ENCODE measurements around the gene HCFC1R1. TPM values are rescaled to one million over a fixed set of nuclear protein-coding genes. Genes with fewer than 3 reads are reported as not detected.

Gene HCFC1R1
- polyA plus RNA-seq, 1 of the 3 experiments (the other 2 are of a cell fraction), result 54.9 TPM

GRCh38 chr16:3046641-3047386 is 23.1 kb upstream of the HCFC1R1 start:
- CTCF ChIA-PET, result interaction anchor here (0.7 to 5.8 kb wide), 6 partner anchors 12 to 88 kb away, joined by 4 to 57 read pairs (median 16); no protein-coding TSS in a partner anchor
- Histone ChIP-seq H3K9ac (no peak overlapping the region), H3K79me2 (ENCODE audit: insufficient read depth) (no peaks in the 10 kb centered on the region), H3K9me2 (no peaks in the 10 kb centered on the region), H4K20me1 (ENCODE audit: insufficient read depth) (no peaks in the 10 kb centered on the region), H3K27ac (ENCODE audit: low read depth in 2 of 2, low read length in 1 of 2) (no peak overlapping the region), H3K9me3 (no peaks in the 10 kb centered on the region), H3K4me3 (ENCODE audit: low read depth in 2 of 2, low read length in 1 of 2) (peak overlapping the region in 1 of 2 experiments; percentile 33; a peak in 1 of 4 replicates), H3K4me1 (ENCODE audit: control insufficient read depth in 1 of 2, insufficient read depth in 2 of 2, low read depth in 1 of 2, low read length in 1 of 2) (no peaks in the 10 kb centered on the region; a peak in 1 of 4 replicates), H2AFZ (ENCODE audit: low read depth) (no peak overlapping the region), H3F3A (replicated peaks; ENCODE audit: insufficient read depth) (peaks cover 8% of the 10 kb centered on the region), H3K27me3 (ENCODE audit: insufficient read depth) (peaks cover 68% of the 10 kb centered on the region), H3K4me2 (peak overlapping the region; percentile 89; the same call in 1 of the 2 replicates), H3K36me3 (replicated peaks in 1 of 2; ENCODE audit: control insufficient read depth in 1 of 2, insufficient read depth in 2 of 2, low read length in 1 of 2) (no peaks in the 10 kb centered on the region)
- DNase-seq, result peak; percentile 61
- no peak for TF ChIP-seq FOSL2 (IDR thresholded peaks at IDR 0.05; ENCODE audit: borderline replicate concordance, low read depth)
- TF ChIP-seq EZH2phosphoT487 (IDR thresholded peaks at IDR 0.05; ENCODE audit: borderline replicate concordance, low read depth), result peak; percentile 96; the same call in 1 of the 2 replicates
- POLR2A ChIA-PET, result no interaction called here
- WGBS (ENCODE audit: low lambda C conversion rate), result 8% methylated on average over 18 of the region's 54 CpGs

- H2AFZ ChIP-seq (ENCODE audit: low read depth), result peak within 1 kb of the TSS; percentile 41; the same call in 1 of the 2 replicates
- POLR2A ChIA-PET, result no interaction called here
Observed at GRCh38 chr16:3045758-3046640, 22.3 kb upstream of the HCFC1R1 start, which contains the start of gene MMP25. Gene MMP25, plus strand, starts transcription at chr16:3046561. Its CDS starts 357 bp downstream, at chr16:3046918.

More at GRCh38 chr16:3045758-3046640, 22.3 kb upstream of the HCFC1R1 start, which contains the start of gene MMP25:
- TF ChIP-seq EZH2phosphoT487 (IDR thresholded peaks at IDR 0.05; ENCODE audit: borderline replicate concordance, low read depth) (peak; percentile 92), MEF2A (IDR thresholded peaks at IDR 0.05; ENCODE audit: borderline replicate concordance, low read depth) (no peak), USF1 (IDR thresholded peaks at IDR 0.05; ENCODE audit: borderline replicate concordance, low read depth) (0 out of 2 replicates have a peak, but pooled peaks have one; percentile 14)
- H3K27me3 ChIP-seq (ENCODE audit: insufficient read depth), result peaks cover 72% of the 10 kb centered on the region
- H4K20me1 ChIP-seq (ENCODE audit: insufficient read depth), result no peaks in the 10 kb centered on the region
- H3K4me2 ChIP-seq, result peak within 1 kb of the TSS; percentile 89
- under 1% methylated on average over 21 of the region's 86 CpGs for whole genome bisulfite sequencing (ENCODE audit: low lambda C conversion rate)
- H3K4me3 ChIP-seq (ENCODE audit: low read depth in 2 of 2, low read length in 1 of 2), result peak within 1 kb of the TSS; percentile 33 to 56
- no peaks in the 10 kb centered on the region for H3K79me2 ChIP-seq (ENCODE audit: insufficient read depth)
- DNase-seq, result peak; percentile 82
- H3K36me3 ChIP-seq (replicated peaks in 1 of 2; ENCODE audit: control insufficient read depth in 1 of 2, insufficient read depth in 2 of 2, low read length in 1 of 2), result no peaks in the 10 kb centered on the region
- no peaks in the 10 kb centered on the region for H3K9me3 ChIP-seq
- peaks cover 8% of the 10 kb centered on the region for H3F3A ChIP-seq (replicated peaks; ENCODE audit: insufficient read depth)
- no peak within 1 kb of the TSS for H3K9ac ChIP-seq
- no peaks in the 10 kb centered on the region; a peak in 1 of 4 replicates for H3K4me1 ChIP-seq (ENCODE audit: control insufficient read depth in 1 of 2, insufficient read depth in 2 of 2, low read depth in 1 of 2, low read length in 1 of 2)
- CTCF ChIA-PET, result interaction anchor here (2.3 to 8.5 kb wide), 3 partner anchors 12 to 14 kb away, joined by 6 to 141 read pairs (median 10); no protein-coding TSS in a partner anchor
- no peak within 1 kb of the TSS for H3K27ac ChIP-seq (ENCODE audit: low read depth in 2 of 2, low read length in 1 of 2)
- no peaks in the 10 kb centered on the region for H3K9me2 ChIP-seq
